HG03342 (cell line): ENCODE data around the gene ATP11A.

Experiments
- ATAC-seq: cut with Tn5 transposase; IDR thresholded peaks from one replicate; pipeline ENCODE4 v1.9.1; 2021; ENCODE audit warnings: mild to moderate bottlenecking, moderate library complexity; ENCODE audit not compliant: unreplicated experiment

The ATP11A gene

DNA sequence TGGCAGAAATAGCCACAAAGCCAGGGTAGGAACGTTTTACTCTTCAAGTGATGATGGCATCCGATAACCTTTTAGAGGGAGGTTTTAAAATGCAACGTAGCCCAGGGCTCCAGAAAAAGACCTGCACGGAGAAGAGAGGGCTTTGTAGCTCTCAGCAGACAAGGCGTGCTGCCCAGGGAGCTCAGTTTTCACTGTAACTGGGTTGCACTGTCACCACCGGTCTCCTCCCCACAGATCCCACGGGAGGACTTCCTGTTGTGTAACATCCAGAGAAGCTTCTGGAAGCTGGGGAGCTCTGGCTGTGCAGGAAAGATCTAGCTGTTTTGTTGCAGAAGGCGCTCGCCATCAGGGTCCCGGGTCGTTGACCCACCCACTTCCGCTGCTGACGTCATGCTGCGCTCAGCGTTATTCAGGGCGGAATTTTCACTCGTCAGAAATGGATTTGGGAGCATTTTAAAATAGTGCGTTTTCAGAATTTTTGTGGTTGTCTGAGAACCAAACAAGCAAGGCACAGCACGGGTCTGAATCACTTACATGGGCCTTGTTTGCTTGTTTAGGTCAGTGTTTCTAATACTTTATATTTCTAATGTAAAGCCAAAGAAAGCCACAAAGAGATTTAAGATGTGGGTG, 50.8 kb downstream of the ATP11A start:
- ATAC-seq: no peak

GRCh38 chr13:112741185-112741755, 51.4 kb downstream of the ATP11A start:
- ATAC-seq: no peak

GRCh38 chr13:112741835-112742570, 52.2 kb downstream of the ATP11A start:
- no peak for ATAC-seq

GRCh38 chr13:112742583-112742982, 52.7 kb downstream of the ATP11A start:
- ATAC-seq: no peak

DNA sequence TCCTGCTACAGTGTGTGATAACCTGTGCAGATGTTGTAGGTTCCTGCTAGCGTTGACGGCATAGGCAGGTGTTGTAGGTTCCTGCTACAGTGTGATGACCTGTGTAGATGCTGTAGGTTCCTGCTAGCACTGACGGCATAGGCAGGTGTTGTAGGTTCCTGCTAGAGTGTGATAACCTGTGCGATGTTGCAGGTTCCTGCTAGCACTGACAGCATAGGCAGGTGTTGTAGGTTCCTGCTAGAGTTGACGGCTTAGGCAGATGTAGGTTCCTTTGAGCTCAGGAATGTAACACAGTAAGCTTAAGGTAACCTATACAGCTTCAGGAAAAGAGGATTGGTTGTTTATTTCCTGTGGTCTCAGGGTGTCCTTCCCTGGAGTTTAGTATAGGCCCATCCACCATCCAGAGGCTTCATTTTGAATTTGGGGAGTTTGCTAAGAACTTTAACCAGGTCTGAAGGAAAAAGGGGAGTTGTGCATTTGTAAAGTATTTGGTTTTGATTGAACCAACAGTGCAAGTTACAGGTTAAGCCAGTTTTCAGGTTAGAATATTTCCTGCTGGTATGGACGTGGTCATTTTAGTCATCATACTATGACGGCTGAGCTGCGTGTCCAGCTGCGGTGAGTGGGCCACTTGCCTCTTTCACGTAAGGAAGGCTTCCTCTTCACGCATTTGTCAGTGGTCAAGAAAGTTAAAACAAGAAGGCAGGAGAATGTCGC, 53.8 kb downstream of the ATP11A start:
- ATAC-seq: no peak

DNA sequence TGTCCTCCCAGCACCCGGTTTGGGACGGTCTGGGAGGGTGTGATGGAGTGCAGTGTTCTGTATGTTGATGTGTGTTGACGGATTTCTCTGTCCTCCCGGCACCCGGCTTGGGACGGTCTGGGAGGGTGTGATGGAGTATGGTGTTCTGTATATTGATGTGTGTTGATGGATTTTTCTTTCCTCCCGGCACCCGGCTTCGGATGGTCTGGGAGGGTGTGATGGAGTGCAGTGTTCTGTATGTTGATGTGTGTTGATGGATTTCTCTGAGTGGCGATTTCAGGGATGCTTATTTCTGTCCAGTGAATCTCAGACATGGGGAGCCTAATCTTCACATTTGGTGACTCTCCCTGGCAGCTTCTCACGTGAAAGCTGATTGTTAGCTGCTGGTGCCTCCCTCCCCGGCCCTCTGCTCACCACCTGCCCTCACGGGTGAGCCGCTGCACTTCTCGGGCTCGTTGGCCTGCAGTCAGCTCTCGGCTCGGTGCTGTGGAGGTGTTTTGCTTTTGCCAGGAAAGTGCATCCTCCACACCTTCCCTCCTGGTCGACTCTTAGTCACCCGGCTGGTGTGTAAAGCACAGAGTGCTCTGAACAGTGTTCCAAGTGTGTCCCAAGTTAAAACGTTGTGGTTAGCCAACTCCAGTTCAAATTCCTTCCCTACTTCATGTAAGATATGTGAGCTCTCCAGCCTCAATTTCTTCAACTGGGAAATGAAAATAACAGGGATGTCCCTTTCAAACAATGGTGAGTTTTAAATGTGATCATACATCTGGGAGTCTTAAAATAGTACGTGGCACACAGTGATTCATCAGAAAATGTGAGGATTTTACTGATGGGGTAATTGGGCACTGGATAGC, 54.6 kb downstream of the ATP11A start:
- ATAC-seq: no peak

- ATAC-seq: no peak
Measured at GRCh38 chr13:112746044-112746443, 56.2 kb downstream of the ATP11A start.

- ATAC-seq: no peak
Measured at GRCh38 chr13:112747256-112747655, 57.4 kb downstream of the ATP11A start.

GRCh38 chr13:112748947-112749735, 59.3 kb downstream of the ATP11A start:
- no peak for ATAC-seq

- ATAC-seq: no peak
Measured at GRCh38 chr13:112750570-112750969, 60.7 kb downstream of the ATP11A start.

- ATAC-seq: no peak
Measured at GRCh38 chr13:112751617-112752016, 61.8 kb downstream of the ATP11A start.

- ATAC-seq: no peak
Measured at GRCh38 chr13:112752211-112752610, 62.4 kb downstream of the ATP11A start.

DNA sequence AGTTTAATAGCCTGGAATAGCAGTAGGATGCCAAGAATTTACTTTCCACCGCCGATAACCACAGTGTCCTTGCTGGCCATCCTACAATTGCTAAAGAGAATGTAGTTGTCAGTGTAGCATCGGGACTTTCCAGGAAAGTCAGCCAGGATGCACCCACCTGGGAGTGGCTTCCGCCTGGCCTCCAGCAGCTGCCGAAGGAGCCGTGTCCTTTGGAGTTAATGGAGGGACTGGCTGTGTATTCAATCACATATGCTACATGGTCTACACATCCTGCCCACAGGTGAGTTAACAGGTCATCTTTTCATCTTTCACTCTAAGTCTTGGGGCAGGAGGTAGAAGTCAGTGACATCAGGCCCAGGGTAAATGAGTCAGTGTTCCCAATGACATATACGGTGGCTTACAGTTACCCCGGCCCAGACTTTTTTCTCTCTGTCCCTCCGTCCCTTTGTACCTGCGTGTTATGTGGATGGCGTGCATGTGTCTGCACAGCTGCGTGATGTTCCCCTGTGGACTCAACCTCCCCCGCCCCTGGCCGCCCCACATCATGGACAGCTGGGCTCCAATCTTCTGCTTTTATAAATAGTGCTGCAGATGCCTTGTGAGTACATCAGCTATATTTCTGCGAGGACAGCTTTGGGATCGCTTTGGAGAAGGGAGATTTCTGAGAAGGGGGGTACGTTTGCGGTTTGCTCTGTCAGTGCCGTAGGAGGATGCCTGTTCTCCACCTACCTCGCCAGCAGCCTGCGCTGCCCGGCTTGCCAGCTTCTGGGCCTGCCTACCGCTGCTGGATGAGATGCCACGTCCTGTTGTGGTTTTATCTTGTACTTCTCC, 63.1 kb downstream of the ATP11A start:
- no peak for ATAC-seq

DNA sequence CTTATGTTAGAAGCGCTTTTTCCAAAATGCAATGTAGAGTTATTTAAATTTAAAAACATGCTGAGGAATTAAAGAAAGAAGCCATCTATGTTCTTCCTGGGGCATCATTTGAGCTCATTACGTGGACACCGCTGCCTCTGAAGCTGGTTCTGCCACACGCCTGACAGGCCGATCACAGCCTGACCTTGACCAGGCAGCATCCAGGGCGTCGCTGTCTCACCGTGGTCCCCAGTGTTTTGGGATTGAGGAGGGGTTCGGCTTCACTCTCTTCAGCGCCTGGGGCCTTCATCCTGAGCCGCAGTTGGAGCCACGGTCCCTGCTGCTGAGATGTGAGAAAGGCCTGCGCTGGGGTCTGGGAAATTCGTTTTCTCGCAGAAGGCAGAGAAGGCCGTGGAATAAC, 64.0 kb downstream of the ATP11A start:
- no peak for ATAC-seq

DNA sequence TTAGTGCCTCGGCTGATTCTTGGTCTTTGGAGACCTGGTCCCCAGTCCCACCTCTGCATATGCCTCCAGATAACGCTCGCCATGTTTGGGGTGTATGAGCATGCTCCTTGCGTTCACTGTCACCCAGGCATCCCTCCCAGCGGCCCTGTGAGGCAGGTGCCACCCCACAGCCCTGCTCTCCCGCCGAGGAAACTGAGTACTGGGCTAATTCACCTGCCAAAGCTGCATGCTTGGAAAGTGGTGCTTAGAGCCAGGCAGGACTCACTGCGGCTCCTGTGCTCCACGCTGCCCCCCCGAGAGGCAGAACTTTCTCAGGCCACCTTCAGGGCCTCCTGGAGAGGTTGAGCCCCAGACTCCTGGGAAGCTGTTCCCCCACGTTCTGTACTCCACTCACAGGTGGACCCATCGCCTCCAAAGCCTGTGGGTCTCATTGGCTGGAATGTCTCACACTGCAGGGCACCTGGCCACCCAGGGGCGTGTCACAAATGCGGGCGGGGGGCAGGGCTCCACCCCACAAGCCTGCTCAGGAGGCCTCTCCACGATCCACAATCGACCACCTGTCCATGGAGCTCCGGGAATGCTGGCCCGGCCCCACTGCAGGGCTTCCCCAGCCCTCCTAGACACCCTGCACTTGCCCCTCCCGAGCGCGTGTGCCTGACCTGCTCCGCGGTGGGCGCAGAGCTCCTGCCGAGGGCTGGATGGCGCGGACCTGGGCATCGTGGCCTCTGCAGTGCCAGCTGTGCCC, 64.6 kb downstream of the ATP11A start:
- ATAC-seq: no peak

DNA sequence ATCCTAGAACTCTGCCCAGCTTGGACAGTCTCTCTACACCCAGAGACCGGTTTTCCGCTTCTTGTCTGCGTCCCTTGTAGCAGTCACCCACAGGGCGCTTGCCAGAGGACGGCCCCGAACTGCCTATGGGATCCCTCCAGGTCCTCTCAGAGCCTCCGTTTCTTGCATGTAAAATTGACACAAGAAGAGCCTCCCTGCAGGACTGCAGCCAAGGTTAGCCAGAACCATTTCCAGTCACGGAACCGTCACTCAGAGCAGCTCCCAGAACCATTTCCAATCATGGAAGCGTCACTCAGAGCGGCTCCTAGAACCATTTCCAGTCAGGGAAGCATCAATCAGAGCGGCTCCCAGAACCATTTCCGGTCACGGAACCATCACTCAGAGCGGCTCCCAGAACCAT, 65.5 kb downstream of the ATP11A start:
- no peak for ATAC-seq

- no peak for ATAC-seq
Measured at GRCh38 chr13:112756081-112756480, 66.2 kb downstream of the ATP11A start.

DNA sequence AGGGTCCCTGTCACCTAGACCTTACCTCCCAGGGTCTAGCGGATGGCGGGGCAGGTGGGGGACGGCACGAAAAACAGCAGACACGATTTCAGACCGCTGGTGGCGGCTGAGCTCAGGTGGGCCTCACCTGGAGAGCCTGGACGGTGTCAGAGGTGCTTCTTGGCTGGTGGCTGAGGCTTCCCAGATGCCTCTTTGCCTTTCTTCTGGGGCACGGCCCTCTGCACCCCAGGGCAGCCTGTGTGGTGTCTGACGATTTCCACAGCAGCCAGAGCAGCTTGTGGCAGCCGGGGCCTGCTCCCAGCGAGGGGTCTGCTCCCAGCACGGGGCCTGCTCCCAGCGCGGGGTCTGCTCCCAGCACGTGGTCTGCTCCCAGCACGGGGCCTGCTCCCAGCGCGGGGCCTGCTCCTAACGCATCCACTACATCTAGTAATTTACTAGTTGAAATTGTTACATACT, 66.7 kb downstream of the ATP11A start:
- no peak for ATAC-seq
